SK-N-SH (cell line): Measurements from ENCODE around the gene PTCH2.

Source experiments
- CTCF ChIP-seq: fragments of 200-600 bp; sonication (generic); IDR thresholded peaks from 2 replicates; pipeline ENCODE4 v1.6.1; 2017; ENCODE audit warnings: antibody characterized with exemption, mild to moderate bottlenecking, moderate library complexity
- NRF1 ChIP-seq: IDR thresholded peaks from 2 replicates; pipeline ENCODE4 v1.6.1; 2012; ENCODE audit warnings: low read depth, mild to moderate bottlenecking, low read length
- USF2 ChIP-seq: fragments of 150-350 bp; IDR thresholded peaks from 2 replicates; pipeline ENCODE4 v1.6.1; 2017; ENCODE audit warnings: antibody characterized with exemption, low read length, low read depth, borderline replicate concordance

- TF ChIP-seq USF2 = no peak
- no peak for TF ChIP-seq CTCF
- no peak for TF ChIP-seq NRF1
These were observed 12.7 kb upstream of the PTCH2 start for GRCh38 chr1:44855742-44856141.
